HG03442 (cell line): ENCODE data around the gene GPR78.
"Not testable (repeated sequence)": the region's sequence is repeated elsewhere in the genome, so short reads cannot be mapped to it uniquely, and the experiment has no call there.

Experiments used
- ATAC-seq: cut with Tn5 transposase; IDR thresholded peaks from one replicate; pipeline ENCODE4 v1.9.1; 2021; ENCODE audit warnings: mild to moderate bottlenecking, moderate library complexity; ENCODE audit not compliant: unreplicated experiment

GPR78 gene

GRCh38 chr4:8614365-8615193 lies 34.4 kb downstream of the GPR78 start:
- ATAC-seq, result no peak

GRCh38 chr4:8615366-8615765 lies 35.2 kb downstream of the GPR78 start:
- ATAC-seq, result no peak

GRCh38 chr4:8615921-8616787 lies 36.0 kb downstream of the GPR78 start:
- no peak for ATAC-seq

GRCh38 chr4:8616831-8617230 lies 36.6 kb downstream of the GPR78 start:
- no peak for ATAC-seq

GRCh38 chr4:8617486-8618040 lies 37.4 kb downstream of the GPR78 start:
- no peak for ATAC-seq

- no peak for ATAC-seq
Observed at GRCh38 chr4:8618421-8618820, 38.2 kb downstream of the GPR78 start.

GRCh38 chr4:8618961-8619720 lies 38.9 kb downstream of the GPR78 start:
- no peak for ATAC-seq

GRCh38 chr4:8621135-8621534 lies 40.9 kb downstream of the GPR78 start:
- not testable (repeated sequence) for ATAC-seq

- not testable (repeated sequence) for ATAC-seq
Observed at GRCh38 chr4:8624601-8625272, 44.5 kb downstream of the GPR78 start.

GRCh38 chr4:8630240-8630905 lies 50.2 kb downstream of the GPR78 start:
- not testable (repeated sequence) for ATAC-seq

GRCh38 chr4:8631896-8632295 lies 51.7 kb downstream of the GPR78 start:
- ATAC-seq, result not testable (repeated sequence)

- not testable (repeated sequence) for ATAC-seq
Observed at GRCh38 chr4:8634773-8635172, 54.6 kb downstream of the GPR78 start.

GRCh38 chr4:8635897-8636554 lies 55.8 kb downstream of the GPR78 start:
- ATAC-seq, result not testable (repeated sequence)
